Stimulated activated naive CD8-positive, alpha-beta T cell treated with anti-CD3 and anti-CD28 coated beads, Interleukin-15, Interleukin-2, amounts not matched to agents 100 U/mL and 50 U/mL, for 24 hours (primary cell): ENCODE data around the gene ARPC4.
"Not testable (repeated sequence)": the region's sequence is repeated elsewhere in the genome, so short reads cannot be mapped to it uniquely, and the experiment has no call there.

Experiments used
- ATAC-seq: fragments of 150-1000 bp; cut with Tn5 transposase; one replicate; pipeline ENCODE4 v1.10.0; 2021
- DNase-seq: peaks from one replicate; pipeline ENCODE4 v3.0.0; 2021

ARPC4 gene

GRCh38 chr3:9825451-9826040 is 32.7 kb downstream of the ARPC4 start:
- DNase-seq (no peak), ATAC-seq (no peak)

GRCh38 chr3:9826815-9827573 is 34.1 kb downstream of the ARPC4 start:
- DNase-seq (no peak), ATAC-seq (peak; percentile 44)

DNA sequence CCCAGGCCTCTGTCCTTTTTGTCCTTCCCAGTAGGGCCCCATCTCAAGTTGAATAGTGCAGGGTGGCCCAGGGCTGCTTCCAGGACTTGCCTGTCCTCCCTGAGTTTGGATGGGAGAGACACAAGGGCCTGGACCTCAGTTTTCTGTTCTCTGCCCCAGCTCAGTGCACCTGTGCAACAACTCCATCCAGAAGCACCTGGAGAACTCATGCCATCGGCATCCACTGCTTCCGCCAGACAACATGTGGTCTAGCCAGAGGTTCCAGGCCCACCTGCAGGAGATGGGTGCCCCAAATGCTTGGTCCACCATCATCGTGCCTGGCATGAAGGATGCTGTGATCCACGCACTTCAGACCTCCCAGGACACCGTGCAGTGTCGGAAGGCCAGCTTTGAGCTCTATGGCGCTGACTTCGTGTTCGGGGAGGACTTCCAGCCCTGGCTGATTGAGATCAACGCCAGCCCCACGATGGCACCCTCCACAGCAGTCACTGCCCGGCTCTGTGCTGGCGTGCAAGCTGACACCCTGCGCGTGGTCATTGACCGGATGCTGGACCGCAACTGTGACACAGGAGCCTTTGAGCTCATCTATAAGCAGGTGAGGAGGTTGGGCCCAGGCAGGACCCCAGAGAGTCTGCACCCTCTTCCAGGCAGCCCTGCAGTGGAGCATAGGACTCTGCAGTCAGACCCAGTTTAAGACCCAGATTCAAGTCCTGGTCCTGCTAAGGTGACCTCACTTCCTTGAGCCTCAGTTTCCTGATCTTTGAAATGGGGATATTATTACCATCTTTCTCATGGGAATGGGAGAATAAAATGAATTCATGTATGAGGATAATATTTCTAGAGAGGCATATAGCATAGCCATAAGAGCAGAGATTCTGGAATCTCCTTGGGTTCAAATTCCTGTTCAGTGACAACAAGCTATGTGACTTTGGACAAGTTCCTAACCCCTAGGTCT is 36.2 kb downstream of the ARPC4 start:
- DNase-seq (no peak), ATAC-seq (no peak)

DNA sequence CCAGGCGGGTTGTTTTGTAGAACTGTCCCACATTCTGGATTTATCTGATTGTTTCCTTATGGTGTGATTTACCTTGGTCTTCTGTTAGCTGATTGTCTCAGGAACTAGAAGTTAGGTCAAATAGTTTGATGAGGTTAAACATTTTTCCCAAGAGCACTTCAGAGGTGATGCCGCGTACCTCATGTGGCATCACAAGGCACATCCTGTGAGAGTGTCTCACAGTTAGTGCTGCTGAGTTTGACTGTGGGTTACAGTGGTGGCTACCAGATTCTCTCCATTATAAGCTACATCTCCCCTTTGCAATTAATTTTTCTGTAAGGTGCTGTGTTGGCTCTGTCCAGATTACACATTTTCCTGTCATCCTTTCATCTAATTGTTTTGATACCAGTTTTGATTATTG is 38.4 kb downstream of the ARPC4 start:
- ATAC-seq (no peak), DNase-seq (no peak)

DNA sequence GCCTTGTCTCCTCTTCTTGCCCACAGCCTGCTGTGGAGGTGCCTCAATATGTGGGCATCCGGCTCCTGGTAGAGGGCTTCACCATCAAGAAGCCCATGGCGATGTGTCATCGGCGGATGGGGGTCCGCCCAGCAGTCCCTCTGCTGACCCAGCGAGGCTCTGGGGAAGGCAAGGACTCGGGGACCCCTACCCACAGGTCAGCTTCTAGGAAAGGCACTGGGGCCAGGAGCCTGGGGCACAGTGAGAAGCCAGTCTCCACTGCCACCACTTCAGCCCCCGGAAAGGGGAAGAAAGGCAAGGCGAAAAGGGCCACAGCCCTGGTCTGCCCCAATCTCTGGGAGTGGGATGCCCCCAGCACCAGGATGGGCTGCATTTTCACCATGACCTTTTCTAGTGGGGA is 40.2 kb downstream of the ARPC4 start:
- ATAC-seq, result no peak
- no peak for DNase-seq

- DNase-seq, result no peak
- no peak for ATAC-seq
Observed at GRCh38 chr3:9834520-9835380, 41.9 kb downstream of the ARPC4 start.

GRCh38 chr3:9837701-9838582 is 45.1 kb downstream of the ARPC4 start:
- DNase-seq (no peak), ATAC-seq (no peak)

DNA sequence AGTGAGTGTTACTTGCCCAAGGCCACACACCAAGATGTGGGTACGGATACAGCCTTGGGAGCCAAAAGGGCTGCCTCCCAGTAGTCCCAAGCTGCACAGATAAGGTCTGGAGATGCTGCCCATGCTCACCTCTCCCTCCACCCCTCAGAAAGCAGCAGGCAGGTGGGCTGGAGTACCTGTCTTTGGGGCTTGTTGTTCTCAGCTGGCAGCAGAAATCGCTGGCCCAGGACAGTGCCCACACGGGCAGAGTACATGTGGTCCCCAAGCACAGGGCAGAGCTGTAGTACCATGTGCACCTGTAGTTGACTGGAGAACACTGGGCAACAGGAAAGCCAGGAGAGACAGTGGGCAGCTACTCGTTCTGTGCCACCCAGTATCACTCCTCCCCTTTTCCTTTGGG is 46.0 kb downstream of the ARPC4 start:
- DNase-seq (no peak), ATAC-seq (no peak)

- ATAC-seq (no peak), DNase-seq (no peak)
Observed at GRCh38 chr3:9841015-9841414, 48.1 kb downstream of the ARPC4 start.

DNA sequence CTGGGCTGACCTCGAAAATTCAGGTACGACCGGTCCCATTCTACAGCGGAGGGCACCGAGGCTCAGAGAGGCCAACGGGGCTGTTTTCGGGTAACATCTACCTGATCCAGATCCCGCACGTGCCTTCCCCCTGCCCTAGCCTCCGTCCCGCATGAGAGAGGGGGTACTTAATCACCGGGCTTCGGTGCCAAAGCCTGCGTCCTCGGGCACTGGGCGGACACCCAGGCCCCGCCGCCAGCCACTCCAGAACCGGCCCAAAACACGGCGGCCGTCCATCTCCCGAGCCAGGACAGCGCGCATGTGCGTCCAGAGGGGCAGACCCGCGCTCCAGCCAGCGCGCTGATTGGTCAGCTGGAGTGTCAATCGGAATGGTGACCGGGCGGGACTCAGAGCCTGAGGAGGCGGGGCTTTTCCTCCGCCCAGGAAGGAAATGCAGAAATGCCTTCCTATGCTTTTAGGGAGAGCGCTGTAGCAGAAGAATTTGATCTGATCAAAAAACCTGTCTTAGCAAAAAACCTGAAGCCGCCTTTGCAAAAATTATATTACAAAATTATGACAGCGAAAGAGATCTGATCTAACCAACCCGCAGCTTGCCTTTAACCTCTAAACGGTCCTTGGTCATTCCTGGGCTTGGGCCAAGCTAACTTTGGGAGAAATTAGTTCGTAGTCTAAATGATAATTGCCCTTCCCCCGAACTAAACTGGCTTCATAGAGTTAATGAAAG is 51.0 kb downstream of the ARPC4 start, which contains the start of gene RPUSD3:
RPUSD3 (minus strand) TSS at position 294 of the 724 bp plus-strand sequence; CDS start at position 276, 18 bp downstream.
- DNase-seq, result peak; percentile 99
- ATAC-seq, result peak; percentile 99

- no peak for ATAC-seq
- no peak for DNase-seq
Observed at GRCh38 chr3:9846231-9846630, 53.3 kb downstream of the ARPC4 start.

- DNase-seq (no peak), ATAC-seq (no peak)
Observed at GRCh38 chr3:9846931-9847488, 54.1 kb downstream of the ARPC4 start.

- not testable (repeated sequence) for ATAC-seq, DNase-seq
Observed at GRCh38 chr3:9847870-9848269, 55.0 kb downstream of the ARPC4 start.

DNA sequence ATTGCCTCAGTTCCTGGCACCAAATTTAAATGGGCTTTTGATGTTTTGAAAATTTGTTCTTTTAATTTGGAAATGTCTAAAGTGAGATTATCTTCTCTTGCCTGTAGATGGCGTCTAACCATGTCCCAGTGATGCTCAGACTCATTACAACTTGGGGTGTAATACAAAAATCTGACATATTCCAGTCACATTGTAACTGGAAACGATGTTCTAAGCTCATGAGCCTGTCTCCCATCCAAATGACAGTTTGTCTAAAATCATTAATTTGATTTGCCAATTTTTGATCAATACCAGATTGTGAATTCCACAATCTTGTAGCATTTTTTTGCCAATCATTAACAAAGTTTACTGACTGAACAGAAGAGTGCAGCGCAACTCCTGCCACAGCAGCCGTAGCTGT is 56.0 kb downstream of the ARPC4 start:
- DNase-seq, ATAC-seq: not testable (repeated sequence)

GRCh38 chr3:9851383-9851782 is 58.5 kb downstream of the ARPC4 start:
- not testable (repeated sequence) for ATAC-seq, DNase-seq

- not testable (repeated sequence) for ATAC-seq, DNase-seq
Observed at GRCh38 chr3:9851926-9852325, 59.0 kb downstream of the ARPC4 start.

DNA sequence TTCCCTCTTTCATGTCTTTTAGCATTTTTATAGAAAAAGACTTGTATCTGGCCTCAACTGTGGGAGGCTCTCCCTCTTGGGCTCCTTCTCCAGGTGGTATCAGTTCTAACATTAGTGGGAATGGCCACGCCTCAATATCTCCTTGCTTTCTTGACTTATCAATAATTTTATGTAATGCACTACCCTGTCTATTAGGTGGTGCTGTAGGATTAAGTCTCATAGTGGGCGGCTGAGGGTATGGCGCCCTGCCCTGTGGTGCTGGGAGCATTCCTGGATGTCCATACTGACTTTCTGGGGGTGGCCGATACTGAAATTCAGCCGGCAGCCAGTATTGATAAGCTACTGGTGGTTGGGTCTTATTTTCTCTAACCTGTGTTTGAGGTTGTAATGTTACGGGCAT is 59.6 kb downstream of the ARPC4 start:
- ATAC-seq, result no peak

DNA sequence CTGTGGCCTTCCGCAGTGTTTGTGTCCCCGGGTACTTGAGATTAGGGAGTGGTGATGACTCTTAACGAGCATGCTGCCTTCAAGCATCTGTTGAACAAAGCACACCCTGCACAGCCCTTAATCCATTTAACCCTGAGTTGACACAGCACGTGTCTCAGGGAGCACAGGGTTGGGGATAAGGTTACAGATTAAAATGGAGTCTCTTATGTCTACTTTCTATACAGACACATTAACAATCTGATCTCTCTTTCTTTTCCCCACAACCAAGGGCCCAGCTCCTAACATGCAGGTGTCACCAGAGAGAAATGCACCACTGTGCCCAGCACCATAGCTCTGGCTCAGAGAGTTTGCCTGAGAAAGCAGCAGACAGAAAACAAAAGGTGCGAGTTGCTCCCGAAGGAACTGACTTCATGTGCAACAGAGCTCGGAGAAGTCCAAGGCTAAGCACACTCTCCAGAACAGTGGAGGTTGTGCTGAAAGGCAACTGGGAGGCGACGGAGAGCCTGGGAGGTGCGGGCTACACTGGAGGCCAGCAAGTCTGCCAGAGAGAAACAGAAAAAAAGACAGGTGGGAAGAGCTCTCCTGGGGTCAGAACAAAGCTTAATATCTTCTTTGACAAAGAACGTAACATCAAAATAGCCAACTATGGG is 61.5 kb downstream of the ARPC4 start:
- DNase-seq, result not testable (repeated sequence)

More for the DNA sequence above, 59.6 kb downstream of the ARPC4 start:
- DNase-seq, result no peak

GRCh38 chr3:9855594-9855993 is 62.7 kb downstream of the ARPC4 start:
- DNase-seq (no peak), ATAC-seq (no peak)

More for the DNA sequence above, 61.5 kb downstream of the ARPC4 start:
- not testable (repeated sequence) for ATAC-seq
